Vagina (tissue), 2 donors: ENCODE measurements around the gene UBE2G1. TPM values are rescaled to one million over a fixed set of nuclear protein-coding genes. Genes with fewer than 3 reads are reported as not detected.

Source experiments
- DNase-seq, 2 donors: peaks; one replicate each; pipeline ENCODE4 v3.0.0-alpha.2; 2017; ENCODE audit errors: extremely low spot score in 2 of 2
- H3K27ac ChIP-seq: fragments of 200-600 bp; sonication (generic); one replicate; pipeline ENCODE4 v1.5.1; 2019
- H3K27me3 ChIP-seq: fragments of 200-600 bp; sonication (generic); one replicate; pipeline ENCODE4 v1.5.1; 2019
- H3K36me3 ChIP-seq, 2 donors: fragments of 200-600 bp; sonication (generic); one replicate each; pipeline ENCODE4 v1.5.1; 2017 to 2019
- H3K4me1 ChIP-seq: fragments of 200-600 bp; sonication (generic); one replicate; pipeline ENCODE4 v1.5.1; 2019
- H3K4me3 ChIP-seq, 2 donors: fragments of 200-600 bp; sonication (generic); 1 replicate in 1 of 2; 2 replicates in 1 of 2; pipeline ENCODE4 v1.5.1; 2016 to 2019
- H3K9me3 ChIP-seq: fragments of 200-600 bp; sonication (generic); one replicate; pipeline ENCODE4 v1.5.1; 2019
- CTCF ChIP-seq, 3 experiments: fragments of 450-650 bp in 2 of 3; fragments of 200-600 bp in 1 of 3; sonication (generic) in 1 of 3; IDR thresholded peaks; one replicate each; pipeline ENCODE4 v1.5.1; 2017 to 2019; ENCODE audit warnings: antibody characterized with exemption in 3 of 3, mild to moderate bottlenecking in 2 of 3, moderate library complexity in 2 of 3
- POLR2A ChIP-seq, 2 donors: fragments of 450-650 bp; IDR thresholded peaks; one replicate each; pipeline ENCODE4 v1.6.1; 2017; ENCODE audit warnings: antibody characterized with exemption in 2 of 2, mild to moderate bottlenecking in 2 of 2, moderate library complexity in 2 of 2
- POLR2AphosphoS5 ChIP-seq, 2 donors: sonication (generic); formaldehyde crosslinking; IDR thresholded peaks; one replicate each; pipeline ENCODE4 v1.9.0; 2017; ENCODE audit warnings: antibody characterized with exemption in 2 of 2, mild to moderate bottlenecking in 2 of 2, low read depth in 1 of 2; ENCODE audit not compliant: insufficient read depth in 1 of 2
- intact Hi-C: fragments of 100-400 bp; cut with DNase I; formaldehyde crosslinking; loops from one replicate; pipeline ENCODE4 v1.15.1; 2023
- total RNA-seq: library from RNA; depleted of rRNA; stranded (reverse); fragments of >200 nt; gene quantifications from one replicate; pipeline ENCODE4 v1.2.3, GENCODE V29; 2016

UBE2G1 gene
- total RNA-seq, 1 donor from 2014 or later = 45.4 TPM

GRCh38 chr17:4235372-4236279 lies 130.8 kb downstream of the UBE2G1 start:
- peaks cover 0 to 45% of the 10 kb centered on the region in 2 donors for H3K36me3 ChIP-seq
- no peak overlapping the region for H3K27ac ChIP-seq
- no peaks in the 10 kb centered on the region for H3K9me3 ChIP-seq
- no peak for TF ChIP-seq POLR2AphosphoS5 (IDR thresholded peaks at IDR 0.05; ENCODE audit: insufficient read depth in 1 of 2, low read depth in 1 of 2)
- TF ChIP-seq CTCF (IDR thresholded peaks at IDR 0.05) = no peak
- TF ChIP-seq POLR2A (IDR thresholded peaks at IDR 0.05) = no peak
- H3K4me3 ChIP-seq = no peak overlapping the region
- no peak for DNase-seq
- peaks cover 27% of the 10 kb centered on the region for H3K4me1 ChIP-seq
- no peaks in the 10 kb centered on the region for H3K27me3 ChIP-seq
- intact Hi-C loops = no loop called here

- Histone ChIP-seq H3K36me3 (peaks cover 0 to 34% of the 10 kb centered on the region in 2 donors), H3K4me1 (peaks cover 37% of the 10 kb centered on the region), H3K27me3 (no peaks in the 10 kb centered on the region), H3K27ac (no peak overlapping the region), H3K9me3 (no peaks in the 10 kb centered on the region), H3K4me3 (no peak overlapping the region)
- intact Hi-C loops = no loop called here
- TF ChIP-seq POLR2AphosphoS5 (IDR thresholded peaks at IDR 0.05; ENCODE audit: insufficient read depth in 1 of 2, low read depth in 1 of 2) (no peak), POLR2A (IDR thresholded peaks at IDR 0.05) (no peak), CTCF (IDR thresholded peaks at IDR 0.05) (no peak)
- DNase-seq = no peak
Observed at GRCh38 chr17:4234401-4234800, 132.1 kb downstream of the UBE2G1 start.

- H3K27ac ChIP-seq = peak overlapping the region; percentile 33
Observed at GRCh38 chr17:4233668-4234258, 132.7 kb downstream of the UBE2G1 start.

GRCh38 chr17:4232168-4232813 lies 134.2 kb downstream of the UBE2G1 start:
- Histone ChIP-seq H3K27me3 (no peaks in the 10 kb centered on the region), H3K4me1 (peaks cover 51% of the 10 kb centered on the region), H3K36me3 (peaks cover 0 to 26% of the 10 kb centered on the region in 2 donors), H3K27ac (peak overlapping the region; percentile 63), H3K4me3 (no peak overlapping the region), H3K9me3 (no peaks in the 10 kb centered on the region)
- no peak for DNase-seq
- TF ChIP-seq POLR2AphosphoS5 (IDR thresholded peaks at IDR 0.05; ENCODE audit: insufficient read depth in 1 of 2, low read depth in 1 of 2) = no peak
- no peak for TF ChIP-seq CTCF (IDR thresholded peaks at IDR 0.05)
- no peak for TF ChIP-seq POLR2A (IDR thresholded peaks at IDR 0.05)
- intact Hi-C loops = no loop called here

More at GRCh38 chr17:4233668-4234258, 132.7 kb downstream of the UBE2G1 start:
- intact Hi-C loops = no loop called here
- peaks cover 0 to 27% of the 10 kb centered on the region in 2 donors for H3K36me3 ChIP-seq
- H3K9me3 ChIP-seq = no peaks in the 10 kb centered on the region
- no peaks in the 10 kb centered on the region for H3K27me3 ChIP-seq
- no peak overlapping the region for H3K4me3 ChIP-seq
- no peak for DNase-seq
- H3K4me1 ChIP-seq = peaks cover 44% of the 10 kb centered on the region
- TF ChIP-seq POLR2A (IDR thresholded peaks at IDR 0.05) = no peak
